KOPT-K1 (cell line): ENCODE measurements around the gene CAND2.

ENCODE experiments used
- H3K27ac ChIP-seq: fragments of 200-600 bp; sonication (generic); 2 replicates; pipeline ENCODE4 v1.5.1; 2016; ENCODE audit warnings: antibody characterized with exemption, mild to moderate bottlenecking, low read depth, low read length; ENCODE audit not compliant: poor library complexity, severe bottlenecking
- H3K36me3 ChIP-seq: fragments of 200-600 bp; sonication (generic); 2 replicates; pipeline ENCODE4 v1.5.1; 2017; ENCODE audit warnings: antibody characterized with exemption, mild to moderate bottlenecking, low read length, moderate library complexity; ENCODE audit not compliant: insufficient read depth
- H3K9me3 ChIP-seq: fragments of 200-600 bp; sonication (generic); 2 replicates; pipeline ENCODE4 v1.5.1; 2017; ENCODE audit warnings: antibody characterized with exemption, low read length, mild to moderate bottlenecking; ENCODE audit not compliant: insufficient read depth, poor library complexity, severe bottlenecking

CAND2 gene

GRCh38 chr3:12796171-12797123, at the start of gene CAND2:
Gene CAND2, plus strand, starts transcription at chr3:12796680. Its CDS starts 41 bp downstream, at chr3:12796721.
- no peak within 1 kb of the TSS for H3K27ac ChIP-seq
- H3K9me3 ChIP-seq = no peaks in the 10 kb centered on the region
- no peaks in the 10 kb centered on the region for H3K36me3 ChIP-seq

GRCh38 chr3:12748477-12748876, 48.0 kb upstream of the CAND2 start:
- no peaks in the 10 kb centered on the region for H3K36me3 ChIP-seq
- no peak overlapping the region for H3K27ac ChIP-seq
- no peaks in the 10 kb centered on the region for H3K9me3 ChIP-seq

DNA sequence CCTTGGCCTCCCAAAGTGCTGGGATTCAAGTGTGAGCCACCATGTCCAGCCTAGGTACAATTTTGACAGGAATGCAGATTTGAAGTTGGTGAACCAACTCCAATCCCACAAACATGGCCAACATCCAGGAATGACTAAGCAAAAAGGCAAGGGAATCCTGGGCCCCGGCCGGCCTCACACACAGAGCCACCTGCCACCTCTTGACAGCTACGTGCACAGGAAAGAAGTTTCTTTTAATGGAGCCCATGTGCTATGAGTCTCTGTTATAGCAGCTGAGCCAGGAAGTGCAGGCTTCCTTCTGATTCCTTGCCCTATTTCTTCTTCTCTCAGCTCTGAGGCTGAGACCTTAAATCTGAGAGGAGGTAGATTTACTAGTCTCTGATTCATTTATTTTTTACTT, 46.3 kb upstream of the CAND2 start:
- H3K36me3 ChIP-seq = no peaks in the 10 kb centered on the region
- no peaks in the 10 kb centered on the region for H3K9me3 ChIP-seq
- no peak overlapping the region for H3K27ac ChIP-seq

DNA sequence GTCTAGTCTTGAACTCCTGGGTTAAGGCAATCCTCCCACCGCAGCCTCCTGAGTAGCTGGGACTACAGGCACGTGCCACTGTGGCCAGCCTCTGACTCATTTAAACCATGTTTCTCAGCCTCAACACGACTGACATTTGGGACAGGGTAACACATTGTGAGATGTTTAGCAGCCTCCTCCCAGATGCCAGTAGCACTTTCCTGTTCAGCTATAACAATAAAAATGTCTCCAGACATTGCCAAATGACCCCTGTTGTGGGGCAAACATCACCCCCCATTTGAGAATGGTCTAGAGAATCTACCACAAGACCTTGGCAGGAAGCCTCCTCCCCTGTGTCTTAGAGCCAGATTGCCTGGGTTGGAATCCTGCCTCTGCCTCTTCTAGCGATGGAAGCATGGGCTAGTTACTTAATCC, 45.8 kb upstream of the CAND2 start:
- Histone ChIP-seq H3K9me3 (no peaks in the 10 kb centered on the region), H3K36me3 (no peaks in the 10 kb centered on the region), H3K27ac (no peak overlapping the region)

DNA sequence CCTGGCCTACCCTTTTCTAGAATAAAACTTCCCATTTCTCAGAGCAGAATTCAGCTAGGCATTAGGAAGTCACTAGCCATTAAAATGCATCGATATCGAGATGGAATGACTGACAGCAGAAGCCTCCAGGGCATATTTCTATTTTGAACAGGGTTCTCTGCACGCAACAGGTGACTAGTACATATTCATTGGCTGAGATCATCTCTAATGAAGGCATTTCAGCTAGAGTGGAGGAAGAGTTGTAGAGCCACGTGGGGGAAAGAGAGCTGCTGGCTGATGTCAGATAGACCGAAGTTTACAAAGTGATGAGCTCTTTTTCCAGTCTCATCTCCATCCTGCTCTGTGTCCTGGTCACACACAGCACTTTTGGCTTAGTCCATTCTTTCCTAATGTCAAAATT, 44.9 kb upstream of the CAND2 start:
- no peak overlapping the region for H3K27ac ChIP-seq
- no peaks in the 10 kb centered on the region for H3K36me3 ChIP-seq
- no peaks in the 10 kb centered on the region for H3K9me3 ChIP-seq

GRCh38 chr3:12752102-12752501, 44.4 kb upstream of the CAND2 start:
- Histone ChIP-seq H3K9me3 (no peaks in the 10 kb centered on the region), H3K36me3 (no peaks in the 10 kb centered on the region), H3K27ac (no peak overlapping the region)

- H3K36me3 ChIP-seq = no peaks in the 10 kb centered on the region
- H3K27ac ChIP-seq = no peak overlapping the region
- no peaks in the 10 kb centered on the region for H3K9me3 ChIP-seq
Observed at GRCh38 chr3:12752809-12753208, 43.7 kb upstream of the CAND2 start.

- no peaks in the 10 kb centered on the region for H3K9me3 ChIP-seq
- no peak overlapping the region for H3K27ac ChIP-seq
- no peaks in the 10 kb centered on the region for H3K36me3 ChIP-seq
Observed at GRCh38 chr3:12753275-12754028, 43.0 kb upstream of the CAND2 start.

DNA sequence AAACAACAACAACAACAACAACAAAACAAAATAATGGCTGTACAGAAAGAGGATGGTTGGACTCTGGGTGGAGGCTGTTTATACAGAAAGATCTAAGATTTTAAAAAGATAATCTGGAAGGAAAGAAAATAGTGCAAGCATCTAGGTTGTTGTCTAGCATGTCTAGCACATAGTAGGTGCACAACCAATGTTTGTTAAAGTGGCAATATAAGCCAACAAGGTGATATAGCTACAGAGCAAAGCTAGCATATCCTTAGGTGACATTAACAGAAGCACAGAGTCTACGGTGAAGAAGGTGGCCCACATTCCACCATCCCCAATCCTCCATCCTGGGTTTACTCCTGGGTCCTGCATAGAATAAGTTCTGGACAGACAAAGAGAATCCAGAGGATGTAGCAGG, 42.2 kb upstream of the CAND2 start:
- no peaks in the 10 kb centered on the region for H3K36me3 ChIP-seq
- H3K27ac ChIP-seq = no peak overlapping the region
- no peaks in the 10 kb centered on the region for H3K9me3 ChIP-seq

DNA sequence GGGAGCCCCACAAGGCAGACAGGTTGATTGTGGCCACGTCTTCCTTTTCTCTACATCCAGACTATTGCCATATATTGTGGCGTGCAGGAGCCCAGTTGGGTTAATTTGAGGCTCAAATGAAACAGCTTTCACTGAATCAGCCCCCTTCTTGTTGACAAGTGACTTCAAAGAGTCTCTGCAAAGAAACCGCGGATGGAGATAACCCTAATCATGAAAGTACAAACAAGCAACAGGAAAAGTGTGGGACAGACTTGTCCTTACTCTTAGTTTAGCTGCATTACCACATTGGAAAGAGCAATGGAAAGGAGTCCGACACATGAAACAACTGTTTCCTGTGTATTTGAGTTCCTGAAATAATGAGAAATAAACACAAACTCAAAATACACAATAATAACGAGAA, 40.7 kb upstream of the CAND2 start:
- Histone ChIP-seq H3K9me3 (no peaks in the 10 kb centered on the region), H3K27ac (no peak overlapping the region), H3K36me3 (no peaks in the 10 kb centered on the region)

DNA sequence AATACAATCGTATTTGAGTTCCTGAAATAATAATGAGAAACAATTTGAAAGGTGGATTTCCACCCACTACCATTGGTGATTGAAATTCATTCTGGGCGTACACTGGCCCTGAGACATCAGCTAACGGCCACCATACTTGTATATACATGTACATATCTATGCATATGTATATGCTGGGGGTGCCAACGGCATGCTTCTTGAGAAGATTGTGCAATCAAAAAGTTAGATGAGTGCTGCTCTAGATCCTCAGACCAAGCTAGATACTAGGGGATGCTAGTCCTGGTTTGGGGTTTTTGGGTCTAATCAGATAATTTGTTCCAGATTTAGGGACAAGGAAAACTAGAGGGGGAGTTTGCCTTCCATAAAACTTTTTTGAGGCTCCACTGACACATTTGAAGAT, 40.3 kb upstream of the CAND2 start:
- Histone ChIP-seq H3K27ac (no peak overlapping the region), H3K9me3 (no peaks in the 10 kb centered on the region), H3K36me3 (no peaks in the 10 kb centered on the region)

GRCh38 chr3:12756635-12757034, 39.8 kb upstream of the CAND2 start:
- Histone ChIP-seq H3K36me3 (no peaks in the 10 kb centered on the region), H3K27ac (no peak overlapping the region), H3K9me3 (no peaks in the 10 kb centered on the region)

- no peaks in the 10 kb centered on the region for H3K36me3 ChIP-seq
- no peaks in the 10 kb centered on the region for H3K9me3 ChIP-seq
- no peak overlapping the region for H3K27ac ChIP-seq
Observed at GRCh38 chr3:12758025-12758781, 38.3 kb upstream of the CAND2 start.

DNA sequence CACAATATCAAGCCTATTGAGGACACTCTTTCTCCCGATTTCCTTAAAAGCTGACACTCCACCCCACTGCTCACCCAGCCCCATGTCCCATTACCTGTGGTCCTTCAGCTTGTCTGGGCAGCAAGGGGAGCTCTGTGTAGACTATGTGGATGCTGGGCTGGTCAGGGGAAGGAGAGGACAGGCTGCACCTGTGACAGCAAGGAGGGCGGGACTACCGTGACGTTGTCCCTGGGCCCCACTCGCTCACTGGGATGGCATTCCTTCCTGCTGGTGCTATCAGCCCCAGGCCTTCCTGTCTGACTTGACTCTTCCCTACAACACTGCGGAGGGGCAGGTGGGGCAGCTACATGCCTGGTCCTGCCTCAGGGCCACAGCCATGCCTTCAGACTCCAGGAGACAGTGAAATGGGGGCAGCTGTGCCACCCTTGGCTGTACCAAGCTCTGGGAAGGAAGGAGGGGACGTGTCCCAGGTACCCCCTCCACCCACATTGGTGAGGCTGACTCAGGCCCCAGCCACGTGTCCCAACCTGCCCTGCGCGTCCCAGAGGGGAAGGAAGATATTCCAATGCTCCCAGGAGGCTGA, 37.3 kb upstream of the CAND2 start, which contains the start of gene TMEM40:
Gene TMEM40 (minus strand): TSS at position 163 of the 583 bp plus-strand sequence. CDS start 9,427 bp downstream, outside the sequence.
- no peak within 1 kb of the TSS for H3K27ac ChIP-seq
- H3K9me3 ChIP-seq = no peaks in the 10 kb centered on the region
- no peaks in the 10 kb centered on the region for H3K36me3 ChIP-seq
